Embryonic facial prominence (tissue), 1 donor: ENCODE measurements around the gene OR4D10.
"Not testable (repeated sequence)": the region's sequence is repeated elsewhere in the genome, so short reads cannot be mapped to it uniquely, and the experiment has no call there.

Experiments used
- DNase-seq: peaks from one replicate; pipeline ENCODE4 v3.0.0-alpha.2; 2016; ENCODE audit errors: extremely low spot score

OR4D10 gene

GRCh38 chr11:59473015-59473414 lies at the start of gene OR4D10:
OR4D10 (plus strand) TSS chr11:59473315; CDS start chr11:59477430, 4,115 bp downstream.
- no peak for DNase-seq

- DNase-seq = no peak
Measured at GRCh38 chr11:59423835-59424234, 49.3 kb upstream of the OR4D10 start.

- no peak for DNase-seq
Measured at GRCh38 chr11:59425131-59425530, 48.0 kb upstream of the OR4D10 start.

- no peak for DNase-seq
Measured at GRCh38 chr11:59426361-59427067, 46.6 kb upstream of the OR4D10 start, which contains the start of gene OR5A2. OR5A2 (minus strand) TSS chr11:59426413; CDS start chr11:59422953, 3,460 bp downstream.

GRCh38 chr11:59427068-59427382 lies 46.1 kb upstream of the OR4D10 start:
- no peak for DNase-seq

- no peak for DNase-seq
Measured at GRCh38 chr11:59429924-59430516, 43.1 kb upstream of the OR4D10 start.

GRCh38 chr11:59436169-59436568 lies 36.9 kb upstream of the OR4D10 start, which contains the start of gene OR5A1:
OR5A1 (plus strand) TSS chr11:59436469; CDS start chr11:59443169, 6,700 bp downstream.
- no peak for DNase-seq

GRCh38 chr11:59437770-59438169 lies 35.3 kb upstream of the OR4D10 start:
- no peak for DNase-seq

- DNase-seq = not testable (repeated sequence)
Measured at GRCh38 chr11:59445624-59446023, 27.5 kb upstream of the OR4D10 start.

GRCh38 chr11:59448484-59448883 lies 24.6 kb upstream of the OR4D10 start:
- no peak for DNase-seq

- DNase-seq = no peak
Measured at GRCh38 chr11:59456661-59457060, 16.5 kb upstream of the OR4D10 start, which contains the start of gene OR4D6. OR4D6 (plus strand) TSS chr11:59456961; CDS start chr11:59456961, 0 bp downstream.

- DNase-seq = no peak
Measured at GRCh38 chr11:59459916-59460315, 13.2 kb upstream of the OR4D10 start.

- DNase-seq = no peak
Measured at GRCh38 chr11:59463190-59463641, 9.9 kb upstream of the OR4D10 start.

- DNase-seq = no peak
Measured at GRCh38 chr11:59475176-59475575, 2.1 kb downstream of the OR4D10 start.

GRCh38 chr11:59479906-59480305 lies 6.8 kb downstream of the OR4D10 start:
- DNase-seq = no peak

- no peak for DNase-seq
Measured at GRCh38 chr11:59480359-59480758, 7.2 kb downstream of the OR4D10 start.

GRCh38 chr11:59501931-59502330 lies 28.8 kb downstream of the OR4D10 start:
- DNase-seq = no peak

- DNase-seq = no peak
Measured at GRCh38 chr11:59503276-59503675, 30.2 kb downstream of the OR4D10 start, which contains the start of gene OR4D11. OR4D11 (plus strand) TSS chr11:59503576; CDS start chr11:59503576, 0 bp downstream.

- no peak for DNase-seq
Measured at GRCh38 chr11:59510941-59511589, 38.0 kb downstream of the OR4D10 start, which contains the start of gene OR4D9. OR4D9 (plus strand) TSS chr11:59511539; CDS start chr11:59514913, 3,374 bp downstream.

GRCh38 chr11:59511675-59512074 lies 38.6 kb downstream of the OR4D10 start:
- no peak for DNase-seq

- DNase-seq = not testable (repeated sequence)
Measured at GRCh38 chr11:59520139-59520538, 47.0 kb downstream of the OR4D10 start.

- DNase-seq = no peak
Measured at GRCh38 chr11:59520741-59521140, 47.6 kb downstream of the OR4D10 start.
